IPS DF 6.9 (cell line): ENCODE measurements around the gene ILDR2.

ENCODE experiments used
- DNase-seq: peaks from one replicate; pipeline ENCODE4 v3.0.0-alpha.2; 2013; ENCODE audit warnings: low read depth, low spot score
- H3K27ac ChIP-seq: one replicate; pipeline ENCODE4 v1.5.1; 2013; ENCODE audit warnings: low read length, control low read depth
- H3K27me3 ChIP-seq: 2 replicates; pipeline ENCODE4 v1.6.1; 2013; ENCODE audit warnings: mild to moderate bottlenecking, low read length; ENCODE audit not compliant: control insufficient read depth, insufficient read depth
- H3K36me3 ChIP-seq: 2 replicates; pipeline ENCODE4 v1.6.1; 2013; ENCODE audit warnings: low read length; ENCODE audit not compliant: control insufficient read depth, insufficient read depth
- H3K4me1 ChIP-seq: 2 replicates; pipeline ENCODE4 v1.6.1; 2013; ENCODE audit warnings: low read length; ENCODE audit not compliant: control insufficient read depth, insufficient read depth
- H3K4me3 ChIP-seq: 2 replicates; pipeline ENCODE4 v1.5.1; 2013; ENCODE audit warnings: mild to moderate bottlenecking, low read length
- H3K9me3 ChIP-seq: 2 replicates; pipeline ENCODE4 v1.6.1; 2013; ENCODE audit warnings: low read length, inconsistent platforms; ENCODE audit not compliant: control insufficient read depth, insufficient read depth
- WGBS: extraction: QIAGEN DNeasy Blood & Tissue Kit; methylation state at CpG from one replicate; pipeline ENCODE4 v1.1.7; 2013; ENCODE audit warnings: mixed read lengths, missing lambda C conversion rate; ENCODE audit not compliant: insufficient read length, insufficient coverage; 5-methylcytosine and 5-hydroxymethylcytosine counted together

ILDR2 gene

GRCh38 chr1:166948856-166949350 lies 26.4 kb downstream of the ILDR2 start:
- H3K4me3 ChIP-seq, result no peak overlapping the region
- peaks cover 10% of the 10 kb centered on the region for H3K27me3 ChIP-seq
- no peaks in the 10 kb centered on the region for H3K36me3 ChIP-seq
- H3K27ac ChIP-seq, result no peak overlapping the region
- H3K9me3 ChIP-seq, result no peaks in the 10 kb centered on the region
- no peaks in the 10 kb centered on the region; the same call in 1 of the 2 replicates for H3K4me1 ChIP-seq
- no peak for DNase-seq
- WGBS, result no CpG with 5 or more reads among the region's 2 CpGs

- H3K27me3 ChIP-seq, result peaks cover 10% of the 10 kb centered on the region
- no peaks in the 10 kb centered on the region for H3K36me3 ChIP-seq
- no peak for DNase-seq
- H3K4me3 ChIP-seq, result peak overlapping the region; percentile 39; the same call in 1 of the 2 replicates
- no peaks in the 10 kb centered on the region for H3K9me3 ChIP-seq
- no CpG with 5 or more reads among the region's 44 CpGs for WGBS
- no peaks in the 10 kb centered on the region; the same call in 1 of the 2 replicates for H3K4me1 ChIP-seq
- H3K27ac ChIP-seq, result no peak overlapping the region
These were observed 27.8 kb downstream of the ILDR2 start for GRCh38 chr1:166947398-166948043.

GRCh38 chr1:166944186-166944967 lies 31.0 kb downstream of the ILDR2 start:
- Histone ChIP-seq H3K4me1 (no peaks in the 10 kb centered on the region; the same call in 1 of the 2 replicates), H3K27ac (no peak overlapping the region), H3K9me3 (no peaks in the 10 kb centered on the region), H3K27me3 (peaks cover 10% of the 10 kb centered on the region), H3K4me3 (no peak overlapping the region), H3K36me3 (no peaks in the 10 kb centered on the region)
- no CpG with 5 or more reads among the region's 5 CpGs for WGBS
- no peak for DNase-seq

- Histone ChIP-seq H3K4me3 (no peak overlapping the region), H3K4me1 (no peaks in the 10 kb centered on the region; the same call in 1 of the 2 replicates), H3K27me3 (no peaks in the 10 kb centered on the region; the same call in 1 of the 2 replicates), H3K36me3 (no peaks in the 10 kb centered on the region), H3K27ac (no peak overlapping the region), H3K9me3 (no peaks in the 10 kb centered on the region)
- no CpG with 5 or more reads among the region's 5 CpGs for WGBS
- no peak for DNase-seq
These were observed 35.5 kb downstream of the ILDR2 start for GRCh38 chr1:166939741-166940375.

- no peaks in the 10 kb centered on the region for H3K4me1 ChIP-seq
- H3K36me3 ChIP-seq, result no peaks in the 10 kb centered on the region
- no peak overlapping the region for H3K4me3 ChIP-seq
- H3K27ac ChIP-seq, result no peak overlapping the region
- H3K9me3 ChIP-seq, result no peaks in the 10 kb centered on the region
- DNase-seq, result no peak
- WGBS, result no CpG with 5 or more reads among the region's 2 CpGs
- no peaks in the 10 kb centered on the region for H3K27me3 ChIP-seq
These were observed 37.4 kb downstream of the ILDR2 start for GRCh38 chr1:166937962-166938361.

- Histone ChIP-seq H3K9me3 (no peaks in the 10 kb centered on the region), H3K4me1 (no peaks in the 10 kb centered on the region), H3K4me3 (no peak overlapping the region), H3K27me3 (no peaks in the 10 kb centered on the region), H3K36me3 (no peaks in the 10 kb centered on the region), H3K27ac (no peak overlapping the region)
- no peak for DNase-seq
- no CpG with 5 or more reads among the region's 4 CpGs for WGBS
These were observed 38.0 kb downstream of the ILDR2 start for GRCh38 chr1:166937329-166937728.

- no peak overlapping the region for H3K27ac ChIP-seq
- no peaks in the 10 kb centered on the region for H3K9me3 ChIP-seq
- no peaks in the 10 kb centered on the region for H3K36me3 ChIP-seq
- DNase-seq, result no peak
- no peaks in the 10 kb centered on the region for H3K27me3 ChIP-seq
- no CpG with 5 or more reads among the region's 1 CpG for WGBS
- no peaks in the 10 kb centered on the region for H3K4me1 ChIP-seq
- no peak overlapping the region for H3K4me3 ChIP-seq
These were observed 41.7 kb downstream of the ILDR2 start for GRCh38 chr1:166933633-166934032.

- Histone ChIP-seq H3K9me3 (no peaks in the 10 kb centered on the region), H3K27me3 (no peaks in the 10 kb centered on the region), H3K36me3 (no peaks in the 10 kb centered on the region), H3K27ac (no peak overlapping the region), H3K4me3 (no peak overlapping the region), H3K4me1 (no peaks in the 10 kb centered on the region)
- DNase-seq, result no peak
These were observed 42.2 kb downstream of the ILDR2 start for GRCh38 chr1:166933140-166933539.

GRCh38 chr1:166929911-166930310 lies 45.4 kb downstream of the ILDR2 start:
- Histone ChIP-seq H3K4me3 (no peak overlapping the region), H3K9me3 (no peaks in the 10 kb centered on the region), H3K36me3 (no peaks in the 10 kb centered on the region), H3K27ac (no peak overlapping the region), H3K27me3 (no peaks in the 10 kb centered on the region), H3K4me1 (no peaks in the 10 kb centered on the region)
- no CpG with 5 or more reads among the region's 1 CpG for WGBS
- no peak for DNase-seq

- Histone ChIP-seq H3K4me1 (no peaks in the 10 kb centered on the region), H3K36me3 (no peaks in the 10 kb centered on the region), H3K4me3 (no peak overlapping the region), H3K27me3 (no peaks in the 10 kb centered on the region), H3K9me3 (no peaks in the 10 kb centered on the region), H3K27ac (no peak overlapping the region)
- no peak for DNase-seq
- WGBS, result 100% methylated on average over 1 of the region's 2 CpGs
These were observed 47.6 kb downstream of the ILDR2 start for GRCh38 chr1:166927701-166928100.
